Liver (tissue), 9 donors: ENCODE measurements around the gene PRRG2. TPM values are rescaled to one million over a fixed set of nuclear protein-coding genes. Genes with fewer than 3 reads are reported as not detected.

Experiments
- DNase-seq: peaks from one replicate; pipeline ENCODE4 v3.0.0-alpha.2; 2017; ENCODE audit warnings: low spot score
- H3K27ac ChIP-seq, 2 donors: one replicate each; pipeline ENCODE4 v1.7.0; 2013; ENCODE audit warnings: inconsistent platforms in 2 of 2, low read length in 2 of 2, control low read depth in 1 of 2, low read depth in 1 of 2, mild to moderate bottlenecking in 1 of 2
- H3K27me3 ChIP-seq, 4 donors: one replicate each; pipeline versions ENCODE4 v1.6.1 to v1.7.0; 2013; ENCODE audit warnings: low read length in 3 of 4, inconsistent platforms in 1 of 4, mild to moderate bottlenecking in 1 of 4, moderate library complexity in 1 of 4; ENCODE audit not compliant: control insufficient read depth in 4 of 4, insufficient read depth in 4 of 4
- H3K36me3 ChIP-seq, 4 donors: one replicate each; pipeline versions ENCODE4 v1.6.1 to v1.7.0; 2013; ENCODE audit warnings: low read length in 3 of 4, mild to moderate bottlenecking in 3 of 4, low read depth in 1 of 4, moderate library complexity in 1 of 4; ENCODE audit not compliant: control insufficient read depth in 4 of 4, insufficient read depth in 3 of 4
- H3K4me1 ChIP-seq, 4 donors: one replicate each; pipeline versions ENCODE4 v1.6.1 to v1.7.0; 2013; ENCODE audit warnings: low read length in 3 of 4, mild to moderate bottlenecking in 3 of 4, moderate library complexity in 1 of 4; ENCODE audit not compliant: control insufficient read depth in 4 of 4, insufficient read depth in 4 of 4
- H3K4me3 ChIP-seq, 3 donors: one replicate each; pipeline versions ENCODE4 v1.6.1 to v1.7.0; 2013; ENCODE audit warnings: low read length in 3 of 3, control low read depth in 1 of 3, low read depth in 1 of 3, mild to moderate bottlenecking in 1 of 3
- H3K9ac ChIP-seq, 2 donors: one replicate each; pipeline ENCODE4 v1.7.0; 2013; ENCODE audit warnings: low read length in 2 of 2, mild to moderate bottlenecking in 2 of 2, moderate library complexity in 2 of 2, control low read depth in 1 of 2, low read depth in 1 of 2
- H3K9me3 ChIP-seq, 4 donors: one replicate each; pipeline versions ENCODE4 v1.6.1 to v1.7.0; 2013; ENCODE audit warnings: low read length in 3 of 4; ENCODE audit not compliant: control insufficient read depth in 4 of 4
- ATF3 ChIP-seq: IDR thresholded peaks from 2 replicates; pipeline ENCODE4 v1.6.1; 2016; ENCODE audit warnings: antibody characterized with exemption
- CTCF ChIP-seq: fragments of 150-350 bp; IDR thresholded peaks from 2 replicates; pipeline ENCODE4 v1.5.1; 2017; ENCODE audit warnings: improper control_type of control experiment, low read depth, low read length; ENCODE audit not compliant: missing input control
- EGR1 ChIP-seq, 2 donors: IDR thresholded peaks; 2 replicates each; pipeline ENCODE4 v1.6.1; 2016 to 2018; ENCODE audit warnings: antibody characterized with exemption in 2 of 2, low read depth in 2 of 2
- FOXA1 ChIP-seq: IDR thresholded peaks from 2 replicates; pipeline ENCODE4 v1.6.1; 2016; ENCODE audit warnings: antibody characterized with exemption
- FOXA2 ChIP-seq: IDR thresholded peaks from 2 replicates; pipeline ENCODE4 v1.6.1; 2016; ENCODE audit warnings: antibody characterized with exemption
- GABPA ChIP-seq, 2 donors: IDR thresholded peaks in 1 of 2; conservative IDR thresholded peaks in 1 of 2; 2 replicates each; pipeline ENCODE4 v1.6.1; 2016; ENCODE audit warnings: antibody characterized with exemption in 2 of 2, mild to moderate bottlenecking in 1 of 2, moderate library complexity in 1 of 2
- HNF4A ChIP-seq, 2 donors: conservative IDR thresholded peaks; 2 replicates each; pipeline ENCODE4 v1.6.1; 2016; ENCODE audit warnings: antibody characterized with exemption in 2 of 2, mild to moderate bottlenecking in 2 of 2
- HNF4G ChIP-seq: IDR thresholded peaks from 2 replicates; pipeline ENCODE4 v1.6.1; 2016; ENCODE audit warnings: antibody characterized with exemption
- JUND ChIP-seq, 2 donors: IDR thresholded peaks; 2 replicates each; pipeline ENCODE4 v1.6.1; 2016; ENCODE audit warnings: antibody characterized with exemption in 2 of 2
- MAX ChIP-seq: IDR thresholded peaks from 2 replicates; pipeline ENCODE4 v1.6.1; 2016; ENCODE audit warnings: antibody characterized with exemption
- NR2F2 ChIP-seq: IDR thresholded peaks from 2 replicates; pipeline ENCODE4 v1.6.1; 2016; ENCODE audit warnings: antibody characterized with exemption
- RAD21 ChIP-seq, 2 donors: IDR thresholded peaks; 2 replicates each; pipeline ENCODE4 v1.6.1; 2016; ENCODE audit warnings: antibody characterized with exemption in 2 of 2, mild to moderate bottlenecking in 2 of 2
- REST ChIP-seq: IDR thresholded peaks from 2 replicates; pipeline ENCODE4 v1.6.1; 2016; ENCODE audit warnings: antibody characterized with exemption, mild to moderate bottlenecking
- RXRA ChIP-seq, 2 donors: IDR thresholded peaks; 2 replicates each; pipeline ENCODE4 v1.6.1; 2017 to 2018; ENCODE audit warnings: antibody characterized with exemption in 2 of 2, mild to moderate bottlenecking in 1 of 2
- SP1 ChIP-seq: IDR thresholded peaks from 2 replicates; pipeline ENCODE4 v1.6.1; 2018; ENCODE audit warnings: antibody characterized with exemption, mild to moderate bottlenecking
- TAF1 ChIP-seq: conservative IDR thresholded peaks from 2 replicates; pipeline ENCODE4 v1.6.1; 2016; ENCODE audit warnings: antibody characterized with exemption, mild to moderate bottlenecking
- YY1 ChIP-seq: IDR thresholded peaks from 2 replicates; pipeline ENCODE4 v1.6.1; 2016; ENCODE audit warnings: antibody characterized with exemption, mild to moderate bottlenecking
- ZBTB33 ChIP-seq: IDR thresholded peaks from 2 replicates; pipeline ENCODE4 v1.6.1; 2016; ENCODE audit warnings: antibody characterized with exemption
- WGBS: extraction: QIAGEN DNeasy Blood & Tissue Kit; methylation state at CpG from one replicate; pipeline ENCODE4 v1.1.7; 2013; 5-methylcytosine and 5-hydroxymethylcytosine counted together
- polyA plus RNA-seq, 2 donors: library from polyadenylated mRNA; stranded (reverse) in 1 of 2; unstranded in 1 of 2; fragments of 200-250 nt in 1 of 2; fragments of >200 nt in 1 of 2; fragmentation: Nextera tagmentation in 1 of 2; extraction: Ambion mirVana in 1 of 2; gene quantifications; one replicate each; pipeline versions ENCODE4 v1.2.1 to v1.2.3, GENCODE V29; 2013 to 2015
- total RNA-seq, 2 donors: library from RNA; depleted of rRNA; stranded (reverse); fragments of >200 nt; gene quantifications; one replicate each; pipeline ENCODE4 v1.2.3, GENCODE V29; 2014
- donor health status: healthy.
- donor health status: healthy.
- donor health status: healthy.
- donor health status: healthy.
- donor health status: healthy.

PRRG2 gene
- total and polyA plus RNA-seq, 4 donors: 1.1 to 2.8 (median 2.1) TPM

GRCh38 chr19:49580264-49581006 lies 681 bp upstream of the PRRG2 start, which contains the start of gene NOSIP:
NOSIP (minus strand) TSS chr19:49580556; CDS start chr19:49560691, 19,865 bp downstream.
- no peak for TF ChIP-seq ATF3
- TF ChIP-seq HNF4G: no peak
- peak; percentile 87 for TF ChIP-seq ZBTB33
- TF ChIP-seq RXRA (IDR thresholded peaks at IDR 0.05): peak; percentile 30 to 47
- peak; percentile 38 to 39 for TF ChIP-seq RAD21 (IDR thresholded peaks at IDR 0.05)
- TF ChIP-seq GABPA (IDR thresholded peaks at IDR 0.05 in 1 of 2, conservative IDR thresholded peaks at IDR 0.05 in 1 of 2): peak; percentile 100
- TF ChIP-seq FOXA2: no peak
- peak; percentile 38 for TF ChIP-seq FOXA1
- peak; percentile 19 to 20 for TF ChIP-seq HNF4A (conservative IDR thresholded peaks at IDR 0.05)
- peak; percentile 89 for TF ChIP-seq TAF1
- TF ChIP-seq JUND (IDR thresholded peaks at IDR 0.05): no peak
- TF ChIP-seq EGR1 (IDR thresholded peaks at IDR 0.05; ENCODE audit: low read depth in 2 of 2): peak; percentile 88 to 90
- peak; percentile 77 for TF ChIP-seq SP1
- no peak for TF ChIP-seq CTCF
- TF ChIP-seq NR2F2: peak; percentile 74
- TF ChIP-seq YY1: peak; percentile 69
- peak; percentile 90 for TF ChIP-seq MAX
- peak; percentile 91 for TF ChIP-seq REST
- Histone ChIP-seq H3K4me1 (peaks cover 4 to 22% (median 18%) of the 10 kb centered on the region in 4 donors), H3K27ac (peak within 1 kb of the TSS; percentile 7 to 32)

More at GRCh38 chr19:49580264-49581006, 681 bp upstream of the PRRG2 start, which contains the start of gene NOSIP:
- H3K4me3 ChIP-seq: peak within 1 kb of the TSS; percentile 59 to 87 (median 83)
- no peaks in the 10 kb centered on the region for H3K9me3 ChIP-seq
- H3K36me3 ChIP-seq: peaks cover 0 to 3% (median under 1%) of the 10 kb centered on the region in 4 donors
- 2% methylated on average over 31 of the region's 31 CpGs for WGBS
- no peaks in the 10 kb centered on the region for H3K27me3 ChIP-seq
- H3K9ac ChIP-seq: peak within 1 kb of the TSS; percentile 71 to 90
- DNase-seq: peak; percentile 96
